ENCODE results near the gene ANKRD27.
"Not testable (repeated sequence)": the region's sequence is repeated elsewhere in the genome, so short reads cannot be mapped to it uniquely, and the experiment has no call there.

ANKRD27 gene

GRCh38 chr19:32674931-32675719 lies at the start of gene ANKRD27:
TSS of gene ANKRD27 (minus strand) at chr19:32675180. CDS start at chr19:32659015, 16,165 bp downstream.
- peak; percentile 97 for DNase-seq (ENCODE audit: low read depth)

- DNase-seq (ENCODE audit: low read depth), result no peak
These were observed 45.9 kb upstream of the ANKRD27 start for GRCh38 chr19:32720936-32721250.

- DNase-seq (ENCODE audit: low read depth), result no peak
These were observed 45.4 kb upstream of the ANKRD27 start for GRCh38 chr19:32720216-32720935.

- no peak for DNase-seq (ENCODE audit: low read depth)
These were observed 44.7 kb upstream of the ANKRD27 start, which contains the start of gene TDRD12 for GRCh38 chr19:32719611-32720059. TSS of gene TDRD12 (plus strand) at chr19:32719767. CDS start at chr19:32720073, 306 bp downstream.

- no peak for DNase-seq (ENCODE audit: low read depth)
These were observed 43.3 kb upstream of the ANKRD27 start for GRCh38 chr19:32718286-32718685.

GRCh38 chr19:32717496-32717895 lies 42.5 kb upstream of the ANKRD27 start:
- no peak for DNase-seq (ENCODE audit: low read depth)

GRCh38 chr19:32716203-32716602 lies 41.2 kb upstream of the ANKRD27 start:
- not testable (repeated sequence) for DNase-seq (ENCODE audit: low read depth)

- no peak for DNase-seq (ENCODE audit: low read depth)
These were observed 36.8 kb upstream of the ANKRD27 start for GRCh38 chr19:32711747-32712146.

GRCh38 chr19:32709032-32709431 lies 34.1 kb upstream of the ANKRD27 start:
- no peak for DNase-seq (ENCODE audit: low read depth)

GRCh38 chr19:32708457-32708856 lies 33.5 kb upstream of the ANKRD27 start:
- no peak for DNase-seq (ENCODE audit: low read depth)

GRCh38 chr19:32704006-32704405 lies 29.0 kb upstream of the ANKRD27 start:
- DNase-seq (ENCODE audit: low read depth), result not testable (repeated sequence)

GRCh38 chr19:32702010-32702409 lies 27.0 kb upstream of the ANKRD27 start:
- no peak for DNase-seq (ENCODE audit: low read depth)

- DNase-seq (ENCODE audit: low read depth), result not testable (repeated sequence)
These were observed 25.1 kb upstream of the ANKRD27 start for GRCh38 chr19:32700129-32700528.

- not testable (repeated sequence) for DNase-seq (ENCODE audit: low read depth)
These were observed 21.8 kb upstream of the ANKRD27 start for GRCh38 chr19:32696771-32697170.

GRCh38 chr19:32695506-32695905 lies 20.5 kb upstream of the ANKRD27 start:
- DNase-seq (ENCODE audit: low read depth), result not testable (repeated sequence)

- DNase-seq (ENCODE audit: low read depth), result not testable (repeated sequence)
These were observed 19.9 kb upstream of the ANKRD27 start for GRCh38 chr19:32694851-32695250.

GRCh38 chr19:32694316-32694715 lies 19.3 kb upstream of the ANKRD27 start:
- not testable (repeated sequence) for DNase-seq (ENCODE audit: low read depth)

GRCh38 chr19:32693151-32694108 lies 18.4 kb upstream of the ANKRD27 start:
- DNase-seq (ENCODE audit: low read depth), result peak; percentile 13

- peak; percentile 15 for DNase-seq (ENCODE audit: low read depth)
These were observed 17.7 kb upstream of the ANKRD27 start for GRCh38 chr19:32692727-32693061.

GRCh38 chr19:32691952-32692726 lies 17.2 kb upstream of the ANKRD27 start:
- DNase-seq (ENCODE audit: low read depth), result peak; percentile 62

GRCh38 chr19:32691291-32691951 lies 16.4 kb upstream of the ANKRD27 start, which contains the start of gene NUDT19:
TSS of gene NUDT19 (plus strand) at chr19:32691821. CDS start at chr19:32691961, 140 bp downstream.
- DNase-seq (ENCODE audit: low read depth), result peak; percentile 88
